Stimulated activated CD8-positive, alpha-beta memory T cell treated with anti-CD3 and anti-CD28 coated beads, Interleukin-15, amount 100 ng/mL, for 24 hours (primary cell): ENCODE measurements around the gene OR2V2.

Source experiments
- DNase-seq: peaks from one replicate; pipeline ENCODE4 v3.0.0-alpha.2; 2020; ENCODE audit warnings: low read depth

Gene OR2V2

GRCh38 chr5:181190711-181191525, 43.5 kb downstream of the OR2V2 start:
- no peak for DNase-seq

- peak; percentile 98 for DNase-seq
Observed at GRCh38 chr5:181191526-181192336, 44.3 kb downstream of the OR2V2 start.

- no peak for DNase-seq
Observed at GRCh38 chr5:181192337-181193046, 45.1 kb downstream of the OR2V2 start.

GRCh38 chr5:181193656-181194055, 46.3 kb downstream of the OR2V2 start:
- no peak for DNase-seq

DNA sequence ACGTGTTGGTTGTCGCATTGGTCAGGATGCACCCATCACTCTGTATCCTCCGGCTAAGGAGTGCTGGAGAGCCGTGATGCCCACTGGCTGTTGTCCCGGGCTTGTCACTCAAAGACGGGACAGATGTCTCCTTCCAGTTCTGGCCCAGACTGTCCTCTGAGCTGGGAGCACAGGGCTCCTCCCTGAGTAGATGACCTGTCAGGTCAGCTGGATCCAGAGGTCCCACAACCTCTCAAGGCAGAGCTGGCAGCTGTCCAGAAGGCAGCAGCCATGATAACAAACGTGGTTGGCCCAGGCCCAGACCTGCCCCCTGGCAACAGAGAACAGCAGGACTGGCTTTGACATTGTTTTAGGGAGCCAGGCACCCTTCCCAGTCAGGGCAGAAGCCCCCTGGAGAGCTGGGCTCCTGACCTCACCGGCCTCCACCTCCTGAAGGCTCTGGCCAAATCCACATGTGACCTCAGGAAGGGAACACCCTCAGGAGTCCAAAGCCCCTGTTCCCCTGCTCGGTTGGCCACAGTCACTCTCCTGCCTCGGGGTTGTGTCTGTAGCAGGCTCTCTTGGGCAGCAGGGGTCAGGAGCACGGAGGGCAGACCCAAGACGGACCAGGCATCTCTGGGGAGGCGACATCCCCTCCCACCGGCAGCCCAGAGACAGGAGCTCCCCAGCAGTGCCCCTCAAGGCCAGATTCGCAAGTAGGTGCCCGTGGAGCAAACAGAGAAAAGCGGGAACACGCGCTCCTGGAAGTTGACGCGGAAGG, 47.3 kb downstream of the OR2V2 start:
- DNase-seq: no peak

DNA sequence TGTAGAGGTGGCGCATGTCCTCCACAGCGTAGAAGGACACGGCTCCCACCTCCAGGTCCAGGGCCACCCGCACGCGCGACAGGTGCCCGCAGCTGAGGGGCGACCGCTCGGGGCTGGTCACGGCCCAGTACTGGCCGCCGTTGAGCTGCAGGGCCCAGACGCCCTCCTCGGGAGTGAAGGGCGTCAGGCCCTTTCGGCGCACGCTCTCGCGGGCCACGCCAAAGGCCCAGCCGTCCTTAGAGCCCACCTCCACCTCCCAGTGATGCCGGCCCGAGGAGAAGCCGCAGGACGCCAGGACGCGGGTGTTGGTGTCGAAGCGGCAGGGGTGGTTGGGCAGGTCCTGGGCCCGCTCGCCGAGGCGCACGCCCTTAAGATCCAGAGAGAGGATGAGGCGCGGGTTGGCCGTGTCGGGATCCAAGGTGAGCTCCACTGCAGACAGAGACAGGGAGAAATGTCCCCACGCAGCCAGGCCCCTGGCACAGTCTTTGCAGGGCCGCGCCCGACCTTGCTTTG, 47.9 kb downstream of the OR2V2 start:
- no peak for DNase-seq

DNA sequence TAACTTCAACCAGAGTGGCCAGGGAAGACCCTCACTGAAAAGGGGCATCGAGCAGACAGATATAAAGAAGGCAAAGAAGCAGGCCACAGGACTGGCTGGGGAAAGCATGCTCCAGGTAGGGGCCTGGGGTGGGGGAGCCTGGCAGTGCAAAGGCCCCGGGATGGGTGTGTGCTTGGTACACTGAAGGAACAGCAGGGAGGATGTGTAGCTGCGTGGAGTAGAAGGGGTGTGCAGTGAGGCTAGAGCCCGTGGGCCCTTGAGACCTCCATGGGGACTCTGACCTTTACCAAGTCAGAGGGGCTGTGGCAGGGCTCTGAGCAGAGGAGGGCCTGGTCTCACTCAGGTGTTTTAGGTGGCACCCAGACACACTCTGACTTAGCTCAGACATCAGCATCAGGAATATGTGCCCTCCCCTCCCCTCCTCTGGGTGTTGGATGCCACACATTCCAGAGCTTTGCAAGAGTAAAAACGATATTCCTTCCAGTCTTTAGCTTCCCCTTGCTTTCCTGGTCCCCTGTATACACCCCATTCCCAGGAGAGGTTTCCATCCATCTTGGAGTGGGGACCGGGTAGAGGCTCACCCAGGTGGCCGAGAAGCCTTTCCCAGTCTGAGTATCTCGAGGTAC, 50.1 kb downstream of the OR2V2 start:
- DNase-seq: no peak

DNA sequence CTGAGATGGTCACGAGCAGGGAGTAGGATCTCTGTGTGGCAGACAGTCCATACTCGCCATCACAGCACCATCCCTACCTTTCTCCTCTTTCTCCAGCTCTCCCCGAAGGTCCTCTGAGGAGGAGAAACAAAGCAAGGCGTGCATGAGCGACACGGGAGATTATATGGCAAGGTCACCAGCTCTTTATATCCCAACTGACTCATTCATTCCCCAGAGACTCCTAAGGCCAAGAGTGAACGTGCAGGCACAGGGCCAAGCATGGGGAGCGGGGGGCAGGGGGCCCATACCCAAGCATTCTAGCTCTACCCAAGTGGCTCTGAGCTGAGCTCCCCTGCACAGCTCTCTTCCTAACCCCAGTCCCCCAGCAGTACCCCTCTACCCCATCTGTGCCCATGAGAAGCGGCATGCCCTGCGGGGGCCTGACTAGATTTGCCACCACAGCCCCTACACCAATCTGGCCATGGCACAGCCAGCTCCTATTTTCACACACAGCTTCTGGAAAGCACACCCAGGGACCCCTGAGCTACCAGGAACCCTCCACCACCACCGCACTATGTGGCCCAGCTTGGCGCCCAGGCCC, 50.8 kb downstream of the OR2V2 start:
- no peak for DNase-seq

- no peak for DNase-seq
Observed at GRCh38 chr5:181198905-181199519, 51.6 kb downstream of the OR2V2 start.

GRCh38 chr5:181199881-181200638, 52.7 kb downstream of the OR2V2 start:
- DNase-seq: no peak

DNA sequence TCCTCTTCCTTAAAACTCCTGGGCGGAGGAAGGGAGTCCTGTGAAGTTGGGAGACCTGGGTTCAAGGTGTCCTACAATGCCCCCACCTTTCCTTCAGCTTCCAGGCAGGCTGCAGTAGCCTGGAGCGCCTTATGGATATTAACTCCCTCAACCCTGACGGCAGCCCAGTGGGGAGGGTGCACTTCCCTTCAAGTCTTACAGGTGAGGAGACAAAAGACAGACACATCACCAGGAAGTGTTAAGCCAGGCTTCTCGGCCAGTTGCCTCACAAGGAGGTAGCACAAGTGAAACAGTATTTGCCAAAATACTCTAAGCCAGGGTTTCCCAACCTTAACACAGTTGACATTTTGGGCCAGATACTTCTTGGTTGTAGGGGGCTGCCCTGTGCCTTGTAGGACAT, 53.4 kb downstream of the OR2V2 start:
- DNase-seq: no peak

DNA sequence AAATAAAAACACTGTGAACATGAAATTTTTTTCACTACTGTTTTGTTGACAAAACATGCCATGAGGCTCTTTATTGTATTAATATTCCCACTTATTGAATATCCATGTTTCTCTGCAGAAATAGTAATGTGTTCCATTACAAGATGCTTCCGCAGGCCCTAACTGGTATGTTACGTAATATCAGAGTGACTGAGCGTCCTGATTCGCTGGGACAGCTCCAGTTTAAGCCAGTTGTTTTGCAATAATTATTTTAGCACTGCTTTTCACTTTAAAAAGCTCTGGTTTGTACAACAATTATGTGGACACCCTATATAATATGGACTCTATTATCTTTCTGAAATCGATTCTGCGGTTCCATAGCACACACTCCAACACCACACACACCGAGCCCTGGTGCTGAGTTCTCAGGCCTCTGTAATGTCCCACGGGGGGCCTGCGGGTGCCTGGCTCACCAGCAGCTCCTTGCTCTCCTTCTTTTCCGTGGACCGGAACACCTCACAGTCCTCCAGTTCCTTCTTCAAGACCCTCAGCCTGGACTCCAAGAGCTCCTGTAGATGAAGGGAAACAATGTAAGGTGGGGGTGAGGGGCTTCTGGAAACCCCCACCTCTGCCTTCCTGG, 55.8 kb downstream of the OR2V2 start:
- no peak for DNase-seq

GRCh38 chr5:181203777-181204112, 56.4 kb downstream of the OR2V2 start:
- no peak for DNase-seq

GRCh38 chr5:181204113-181204825, 56.9 kb downstream of the OR2V2 start:
- no peak for DNase-seq

DNA sequence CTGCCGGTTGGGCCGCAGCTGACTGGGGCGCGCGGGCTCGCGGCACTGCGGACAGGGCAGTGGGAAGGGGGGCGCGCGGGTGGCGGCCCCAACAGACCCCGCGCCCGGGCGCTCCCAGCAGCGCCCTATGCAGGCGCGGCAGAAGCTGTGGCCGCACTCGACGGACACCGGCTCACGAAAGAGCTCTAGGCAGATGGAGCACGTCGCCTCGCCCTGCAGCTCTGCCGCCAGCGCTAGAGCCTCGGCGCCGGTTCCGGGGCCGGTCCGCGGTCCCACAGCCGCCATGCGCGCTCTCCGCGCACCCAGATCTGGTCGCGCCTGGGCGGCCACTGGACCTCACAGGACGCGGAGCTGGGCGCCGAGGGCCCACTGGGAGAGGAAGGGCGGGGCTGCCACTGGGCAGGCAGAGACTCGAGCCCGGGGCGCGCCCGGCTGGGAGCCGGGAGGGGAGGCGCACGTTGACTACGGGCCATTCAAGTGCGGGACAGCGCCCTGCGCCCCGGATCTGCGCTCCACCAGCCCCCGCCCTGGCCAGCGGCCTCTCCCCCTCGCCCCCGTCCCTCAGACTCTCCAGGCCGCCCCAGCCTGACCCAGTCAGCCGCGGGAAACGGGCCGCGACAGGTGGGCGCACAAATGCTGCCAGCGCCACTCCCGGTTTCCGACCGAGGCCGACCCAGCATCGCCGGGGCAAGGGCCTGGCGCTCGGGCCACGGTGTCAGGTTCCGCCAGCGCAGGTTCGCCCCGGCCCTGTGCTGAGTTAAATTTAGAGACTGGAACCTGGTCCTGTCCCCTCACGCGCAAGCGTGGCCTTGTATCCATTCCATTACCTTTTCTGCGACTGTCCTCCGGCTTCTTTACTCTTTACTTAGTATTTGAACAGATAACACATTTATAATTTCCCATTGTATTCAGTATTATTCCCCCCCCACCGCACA, 57.7 kb downstream of the OR2V2 start, which contains the start of gene TRIM7:
TSS of gene TRIM7 (minus strand) at position 371 of the 935 bp plus-strand sequence. CDS start at position 285, 86 bp downstream.
- no peak for DNase-seq

GRCh38 chr5:181205761-181206649, 58.6 kb downstream of the OR2V2 start:
- no peak for DNase-seq
